HG03108 (cell line): ENCODE results near the gene PRDX5.
"Not testable (repeated sequence)": the region's sequence is repeated elsewhere in the genome, so short reads cannot be mapped to it uniquely, and the experiment has no call there.

Experiments
- ATAC-seq: cut with Tn5 transposase; IDR thresholded peaks from one replicate; pipeline ENCODE4 v1.9.1; 2021; ENCODE audit warnings: moderate library complexity; ENCODE audit not compliant: unreplicated experiment

The PRDX5 gene

GRCh38 chr11:64323373-64323772 lies 5.5 kb downstream of the PRDX5 start:
- ATAC-seq, result no peak

GRCh38 chr11:64323984-64324383 lies 6.1 kb downstream of the PRDX5 start:
- not testable (repeated sequence) for ATAC-seq

GRCh38 chr11:64324692-64325469 lies 7.0 kb downstream of the PRDX5 start:
- ATAC-seq, result no peak

- no peak for ATAC-seq
Measured at GRCh38 chr11:64327375-64327774, 9.5 kb downstream of the PRDX5 start.

- no peak for ATAC-seq
Measured at GRCh38 chr11:64327993-64328392, 10.1 kb downstream of the PRDX5 start.

- ATAC-seq, result no peak
Measured at GRCh38 chr11:64330888-64331287, 13.0 kb downstream of the PRDX5 start.

- ATAC-seq, result peak; percentile 49
Measured at GRCh38 chr11:64331569-64332371, 13.8 kb downstream of the PRDX5 start.

GRCh38 chr11:64333556-64333955 lies 15.6 kb downstream of the PRDX5 start:
- no peak for ATAC-seq

- ATAC-seq, result peak; percentile 76
Measured at GRCh38 chr11:64334764-64335735, 17.1 kb downstream of the PRDX5 start.

GRCh38 chr11:64337538-64338249 lies 19.8 kb downstream of the PRDX5 start:
- ATAC-seq, result no peak

GRCh38 chr11:64338716-64339115 lies 20.8 kb downstream of the PRDX5 start:
- ATAC-seq, result no peak

- ATAC-seq, result no peak
Measured at GRCh38 chr11:64339286-64339685, 21.4 kb downstream of the PRDX5 start.

GRCh38 chr11:64339754-64340408 lies 22.0 kb downstream of the PRDX5 start, which contains the start of gene CCDC88B:
Gene CCDC88B (plus strand): TSS chr11:64340204. CDS start chr11:64340267, 63 bp downstream.
- peak; percentile 52 for ATAC-seq

GRCh38 chr11:64340671-64341335 lies 22.9 kb downstream of the PRDX5 start:
- ATAC-seq, result peak; percentile 35

- ATAC-seq, result no peak
Measured at GRCh38 chr11:64341429-64341828, 23.5 kb downstream of the PRDX5 start.

GRCh38 chr11:64341851-64342791 lies 24.2 kb downstream of the PRDX5 start:
- no peak for ATAC-seq

- no peak for ATAC-seq
Measured at GRCh38 chr11:64342869-64343745, 25.2 kb downstream of the PRDX5 start.
